Stimulated activated naive B cell treated with anti-CD40 and anti-IgM and Interleukin-4, amounts not matched to agents 10 μg/mL and 1 μg/mL and 100 μg/mL, for 72 hours (primary cell): ENCODE data around the gene FAM76A.

Source experiments
- ATAC-seq, 2 donors: fragments of 150-1000 bp; cut with Tn5 transposase; replicated peaks; 2 replicates each; pipeline ENCODE4 v1.10.0; 2021; ENCODE audit warnings: moderate library complexity in 1 of 2
- DNase-seq: peaks from one replicate; pipeline ENCODE4 v3.0.0; 2021
- H3K27ac Mint-ChIP-seq: one replicate; pipeline ENCODE4 v1.8.0; 2022; ENCODE audit warnings: mild to moderate bottlenecking, mixed read lengths
- H3K27me3 Mint-ChIP-seq, 2 donors: one replicate each; pipeline ENCODE4 v1.8.0; 2022; ENCODE audit warnings: mixed read lengths in 2 of 2
- H3K36me3 Mint-ChIP-seq, 2 donors: one replicate each; pipeline ENCODE4 v1.8.0; 2022; ENCODE audit warnings: mixed read lengths in 2 of 2, mild to moderate bottlenecking in 1 of 2
- H3K4me1 Mint-ChIP-seq, 2 donors: one replicate each; pipeline ENCODE4 v1.8.0; 2022; ENCODE audit warnings: mixed read lengths in 2 of 2, mild to moderate bottlenecking in 1 of 2
- H3K4me3 Mint-ChIP-seq, 2 donors: one replicate each; pipeline ENCODE4 v1.8.0; 2022; ENCODE audit warnings: mild to moderate bottlenecking in 2 of 2, mixed read lengths in 2 of 2, moderate library complexity in 1 of 2
- H3K9me3 Mint-ChIP-seq, 2 donors: one replicate each; pipeline ENCODE4 v1.8.0; 2022; ENCODE audit warnings: mixed read lengths in 2 of 2, mild to moderate bottlenecking in 1 of 2

FAM76A gene

DNA sequence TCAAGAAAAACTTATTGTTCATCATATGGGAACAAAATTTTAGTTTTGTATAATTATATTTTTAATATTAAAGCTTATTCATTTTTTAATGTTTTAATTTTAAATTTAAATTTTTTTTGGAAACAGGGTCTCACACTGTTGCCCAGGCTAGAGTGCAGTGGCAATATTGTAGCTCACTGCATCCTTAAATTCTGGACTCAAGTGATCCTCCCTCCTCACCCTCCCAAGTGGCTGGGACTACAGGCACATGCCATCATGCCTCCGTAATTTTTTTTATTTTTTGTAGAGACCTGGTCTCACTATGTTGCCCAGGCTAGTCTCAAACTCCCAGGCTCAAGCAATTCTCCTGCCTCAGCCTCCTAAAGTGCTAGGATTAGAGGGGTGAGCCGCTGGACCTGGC lies 20.2 kb upstream of the FAM76A start:
- DNase-seq (no peak), ATAC-seq (no peak)
- no peak overlapping the region for H3K4me3 Mint-ChIP-seq
- no peaks in the 10 kb centered on the region for H3K4me1 Mint-ChIP-seq
- H3K36me3 Mint-ChIP-seq: peaks cover 4 to 9% of the 10 kb centered on the region in 2 donors
- peaks cover 7 to 9% of the 10 kb centered on the region in 2 donors for H3K9me3 Mint-ChIP-seq
- no peak overlapping the region for H3K27ac Mint-ChIP-seq
- H3K27me3 Mint-ChIP-seq: peaks cover 0 to 5% of the 10 kb centered on the region in 2 donors

DNA sequence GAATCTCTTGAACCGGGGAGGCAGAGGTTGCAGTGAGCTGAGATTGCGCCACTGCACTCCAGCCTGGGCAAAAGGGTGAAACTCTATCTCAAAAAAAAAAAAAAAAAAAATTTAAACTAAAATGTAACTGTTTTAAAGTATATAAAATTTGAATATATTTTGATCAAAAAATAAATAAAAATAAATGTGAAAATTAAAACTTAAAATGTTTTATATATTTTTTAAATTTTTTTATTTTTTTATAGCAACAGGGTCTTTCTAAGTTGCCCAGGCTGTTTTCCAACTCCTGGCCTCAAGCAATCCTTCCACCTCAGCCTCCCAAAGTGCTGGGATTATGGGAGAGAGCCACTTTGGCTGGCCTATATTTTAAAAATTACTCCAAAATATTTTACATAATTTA lies 15.2 kb upstream of the FAM76A start:
- Mint-ChIP-seq H3K27ac (no peak overlapping the region), H3K4me1 (no peaks in the 10 kb centered on the region), H3K4me3 (no peak overlapping the region), H3K36me3 (peaks cover 0 to 3% of the 10 kb centered on the region in 2 donors), H3K9me3 (peaks cover 0 to 2% of the 10 kb centered on the region in 2 donors), H3K27me3 (peaks cover 6 to 15% of the 10 kb centered on the region in 2 donors)
- no peak for DNase-seq
- no peak for ATAC-seq

DNA sequence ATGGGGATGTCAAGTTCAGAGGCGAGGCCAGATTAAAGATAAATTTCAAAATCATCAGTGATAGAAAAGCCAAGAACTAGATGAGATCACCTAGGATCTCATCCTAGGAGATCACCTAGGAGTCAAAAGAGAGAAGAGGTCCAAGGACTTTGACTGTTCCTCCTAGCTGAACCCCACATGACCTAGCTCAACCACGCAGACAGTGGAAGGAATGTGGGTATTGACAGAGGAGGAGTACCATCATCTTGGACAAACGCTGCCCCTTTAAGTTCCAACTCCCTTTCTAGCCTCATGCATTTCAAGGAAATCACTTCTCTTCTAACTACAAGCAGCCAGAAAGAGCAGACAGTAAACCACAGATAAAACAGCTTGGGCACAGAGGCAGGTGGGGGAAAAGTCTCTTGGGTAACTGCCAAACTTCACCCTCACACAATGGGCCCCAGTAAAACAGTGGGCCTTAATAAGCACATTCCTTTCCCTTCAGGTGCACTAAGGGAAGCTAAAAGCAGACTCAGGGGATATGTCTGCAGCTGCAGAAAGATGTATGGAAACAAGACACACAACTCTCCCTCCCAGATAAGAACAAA lies 12.5 kb upstream of the FAM76A start:
- Mint-ChIP-seq H3K4me3 (no peak overlapping the region), H3K4me1 (no peaks in the 10 kb centered on the region), H3K9me3 (peaks cover 12 to 13% of the 10 kb centered on the region in 2 donors), H3K27me3 (peaks cover 20 to 24% of the 10 kb centered on the region in 2 donors), H3K36me3 (peaks cover 4% of the 10 kb centered on the region in 2 donors), H3K27ac (no peak overlapping the region)
- DNase-seq (no peak), ATAC-seq (no peak)

DNA sequence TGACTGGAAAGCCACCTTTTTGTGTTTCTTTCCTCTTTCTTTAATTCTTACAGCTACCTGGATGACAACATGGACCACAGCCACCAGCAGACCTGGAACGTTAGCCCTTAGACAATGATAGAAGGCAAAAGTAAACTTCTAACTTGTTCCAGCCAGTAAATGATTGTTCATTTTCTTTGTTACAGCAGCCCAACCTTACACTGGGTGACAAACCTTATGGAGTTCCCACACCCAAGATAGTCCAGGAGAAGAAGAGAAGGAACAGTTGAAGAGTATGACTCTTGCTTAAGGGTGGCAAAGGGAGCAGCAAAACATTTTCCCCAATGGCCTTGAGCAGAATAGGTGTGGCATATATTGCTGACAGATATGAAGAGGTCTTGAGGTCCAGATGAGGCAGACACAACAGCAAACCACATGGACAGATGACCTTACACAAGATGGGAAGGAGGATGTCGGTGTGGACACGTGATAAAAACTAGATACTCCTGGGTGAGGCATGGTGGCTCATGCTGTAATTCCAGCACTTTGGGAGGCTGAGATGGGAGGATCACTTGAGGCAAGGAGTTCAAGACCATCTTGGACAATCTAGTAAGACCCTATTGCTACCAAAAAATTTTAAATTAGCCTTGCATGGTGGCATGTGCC lies 11.8 kb upstream of the FAM76A start:
- DNase-seq (no peak), ATAC-seq (no peak)
- no peak overlapping the region for H3K27ac Mint-ChIP-seq
- no peak overlapping the region for H3K4me3 Mint-ChIP-seq
- peaks cover 20 to 24% of the 10 kb centered on the region in 2 donors for H3K27me3 Mint-ChIP-seq
- peaks cover 4% of the 10 kb centered on the region in 2 donors for H3K36me3 Mint-ChIP-seq
- H3K9me3 Mint-ChIP-seq: peaks cover 11 to 12% of the 10 kb centered on the region in 2 donors
- H3K4me1 Mint-ChIP-seq: no peaks in the 10 kb centered on the region

DNA sequence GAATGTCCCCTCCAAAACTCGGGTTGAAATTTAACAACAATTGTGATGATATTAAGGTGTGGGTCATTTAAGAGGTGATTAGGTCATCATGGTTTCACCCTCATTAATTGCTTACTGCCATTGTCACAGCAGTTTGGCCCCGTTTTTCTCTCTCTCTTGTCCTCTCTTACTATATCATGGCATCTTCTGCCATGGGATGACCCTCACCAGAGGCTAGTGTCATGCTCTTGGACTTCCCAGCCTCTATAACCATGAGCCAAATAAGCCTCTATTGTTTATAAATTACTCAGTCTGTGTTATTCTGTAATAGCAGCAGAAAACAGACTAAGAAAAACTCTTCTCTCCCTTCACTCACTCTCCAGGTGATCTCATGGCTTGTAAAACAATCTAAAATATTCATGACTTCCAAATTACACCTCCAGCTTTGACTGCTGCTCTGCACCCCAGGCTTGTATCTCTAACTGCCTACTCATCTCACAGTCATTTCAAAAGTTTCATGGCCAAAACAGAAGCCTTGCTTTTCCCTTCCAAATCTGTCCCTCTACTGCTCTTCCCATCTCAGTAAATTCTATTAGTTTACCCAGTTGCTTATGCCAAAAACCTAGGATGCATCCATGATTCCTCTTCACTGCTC lies 9.4 kb upstream of the FAM76A start:
- ATAC-seq (no peak), DNase-seq (no peak)
- H3K4me3 Mint-ChIP-seq: no peak overlapping the region
- no peak overlapping the region for H3K27ac Mint-ChIP-seq
- H3K9me3 Mint-ChIP-seq: peaks cover 11 to 12% of the 10 kb centered on the region in 2 donors
- peaks cover 4% of the 10 kb centered on the region in 2 donors for H3K36me3 Mint-ChIP-seq
- H3K27me3 Mint-ChIP-seq: peaks cover 28% of the 10 kb centered on the region in 2 donors
- H3K4me1 Mint-ChIP-seq: no peaks in the 10 kb centered on the region

DNA sequence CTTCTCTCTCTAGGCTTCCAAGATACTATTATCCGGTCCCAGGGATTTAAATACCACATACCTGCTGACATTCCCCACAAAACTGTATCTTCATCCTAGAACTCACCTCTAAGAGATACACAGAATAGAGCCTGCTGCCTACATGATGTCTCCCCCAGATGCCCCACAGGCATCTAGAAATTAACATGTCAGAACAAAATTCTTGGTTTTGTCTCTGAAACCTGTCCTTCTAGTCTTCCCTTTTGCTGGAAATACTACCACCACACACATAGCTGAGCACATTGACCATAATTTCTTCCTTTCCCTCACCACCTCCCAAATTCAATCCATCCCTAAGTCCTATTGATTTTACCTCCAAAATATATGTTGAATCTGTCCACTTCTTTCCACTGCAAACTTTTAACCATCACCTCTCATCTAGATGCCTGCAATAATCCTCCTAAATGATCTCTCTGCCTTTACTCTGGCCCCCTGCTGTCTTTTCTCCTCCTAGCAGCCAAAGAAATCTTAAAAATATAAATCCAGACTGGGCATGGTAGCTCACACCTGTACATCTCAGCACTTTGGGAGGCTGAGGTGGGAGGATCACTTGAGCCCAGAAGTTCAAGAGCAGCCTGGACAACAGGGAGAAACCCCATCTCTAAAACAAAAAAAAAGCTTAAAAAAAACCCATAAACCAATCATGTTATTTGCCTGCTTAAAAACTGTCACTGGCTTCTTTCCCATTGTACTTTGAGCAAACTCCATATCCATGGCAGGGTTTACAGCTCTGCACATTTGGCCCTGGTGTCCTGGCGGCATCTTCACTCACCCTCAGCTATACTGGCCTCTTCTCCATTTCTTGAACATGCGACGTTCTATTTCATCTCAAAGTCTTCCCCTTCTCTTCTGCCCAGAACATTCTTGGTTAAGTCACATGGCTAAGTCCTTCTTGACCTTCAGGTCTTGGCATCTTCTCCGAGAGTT lies 6.2 kb upstream of the FAM76A start:
- Mint-ChIP-seq H3K27ac (no peak overlapping the region), H3K27me3 (peaks cover 23 to 28% of the 10 kb centered on the region in 2 donors), H3K9me3 (peaks cover 11 to 12% of the 10 kb centered on the region in 2 donors), H3K4me3 (no peak overlapping the region), H3K4me1 (no peaks in the 10 kb centered on the region), H3K36me3 (peaks cover 4% of the 10 kb centered on the region in 2 donors)
- ATAC-seq (no peak), DNase-seq (no peak)

DNA sequence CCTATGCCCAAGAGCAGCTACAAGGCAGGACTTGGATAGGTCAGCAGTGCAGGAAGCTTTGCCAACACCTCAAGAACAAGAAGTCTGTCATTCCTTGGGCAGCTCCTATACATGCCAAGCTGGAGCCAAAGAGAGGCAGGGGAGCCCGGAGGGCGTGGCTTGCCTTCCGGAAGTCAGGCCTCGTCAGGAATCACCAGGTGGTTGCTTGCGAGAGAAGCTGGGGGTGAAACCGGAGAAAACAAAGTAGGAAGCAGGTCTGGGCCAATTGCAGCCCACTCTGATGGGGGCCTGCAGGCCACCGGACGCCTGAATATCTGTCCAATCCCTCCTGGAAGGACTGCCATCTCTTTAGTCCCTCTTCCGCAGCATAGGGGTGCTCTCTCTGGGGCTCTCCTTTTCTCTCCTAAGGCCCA lies 794 bp upstream of the FAM76A start:
- DNase-seq: no peak
- Mint-ChIP-seq H3K4me3 (peak overlapping the region; percentile 89 to 91), H3K27me3 (no peaks in the 10 kb centered on the region), H3K36me3 (peaks cover 5 to 8% of the 10 kb centered on the region in 2 donors), H3K4me1 (peaks cover 6 to 19% of the 10 kb centered on the region in 2 donors), H3K9me3 (no peaks in the 10 kb centered on the region), H3K27ac (peak overlapping the region; percentile 98)
- ATAC-seq: no peak

DNA sequence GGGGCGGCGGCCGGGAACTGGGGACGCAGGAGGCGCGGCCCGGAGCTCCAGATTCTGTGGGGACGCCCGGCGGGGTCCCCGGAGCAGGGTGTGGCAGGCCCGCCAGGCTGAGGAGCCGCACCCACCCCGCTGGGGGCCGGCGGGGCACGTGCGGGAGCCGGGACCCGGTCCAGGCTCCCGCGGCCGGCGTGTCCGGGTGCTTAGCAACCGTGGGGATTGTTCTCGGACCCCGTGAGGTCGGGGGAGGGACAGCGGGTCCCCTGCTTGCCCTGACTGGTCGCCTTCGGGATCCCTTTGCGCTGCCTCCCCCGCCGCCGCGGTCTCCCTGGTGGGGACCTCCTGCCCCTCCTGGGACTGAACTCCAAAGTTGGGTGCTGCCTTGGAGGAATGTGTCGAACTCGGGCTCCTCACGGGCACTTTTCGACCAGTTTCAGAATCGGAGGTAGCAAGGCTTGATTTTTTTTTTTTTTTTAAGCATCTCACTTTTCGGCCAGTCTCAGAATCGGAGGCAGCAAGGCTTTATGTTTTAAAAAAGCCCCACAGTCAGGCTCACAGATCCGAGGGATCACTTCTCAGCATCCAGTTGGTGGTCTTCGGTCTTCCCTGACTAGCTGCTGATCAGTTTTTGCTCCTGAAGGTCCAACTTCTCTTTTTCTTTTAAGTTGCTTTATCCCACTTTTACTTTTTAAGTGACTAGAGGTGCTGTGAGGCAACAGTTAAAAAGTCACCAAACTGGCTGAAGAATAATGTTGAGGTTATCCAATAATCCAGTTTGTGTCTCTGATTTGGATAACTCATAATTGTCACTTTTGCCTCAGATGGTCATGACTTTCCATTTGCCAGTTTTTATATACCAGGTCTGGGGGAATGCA lies 648 bp downstream of the FAM76A start:
- Mint-ChIP-seq H3K36me3 (peaks cover 7 to 17% of the 10 kb centered on the region in 2 donors), H3K27me3 (no peaks in the 10 kb centered on the region), H3K27ac (peak overlapping the region; percentile 87), H3K9me3 (no peaks in the 10 kb centered on the region), H3K4me3 (peak overlapping the region; percentile 89 to 91), H3K4me1 (peaks cover 6 to 19% of the 10 kb centered on the region in 2 donors)
- ATAC-seq (peak; percentile 36 to 37), DNase-seq (peak; percentile 45)

DNA sequence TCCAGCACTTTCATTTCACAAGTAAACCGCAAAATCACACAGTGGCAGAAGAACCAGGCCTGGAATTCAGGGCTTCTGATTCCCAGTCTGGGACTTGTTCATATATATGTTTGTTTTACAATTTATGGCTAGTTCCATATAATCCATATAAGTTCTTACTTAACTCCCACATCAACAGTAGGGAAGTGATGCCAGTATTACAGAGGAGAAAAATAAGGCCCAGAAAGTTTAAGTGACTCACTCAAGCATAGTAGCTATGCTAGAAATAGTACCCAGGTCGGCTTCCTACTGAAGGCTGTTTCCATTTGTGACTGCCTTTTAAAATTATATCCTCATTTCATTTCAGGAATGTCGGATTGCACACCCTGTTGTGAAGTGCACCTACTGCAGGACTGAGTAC lies 1.4 kb downstream of the FAM76A start:
- H3K4me3 Mint-ChIP-seq: peak overlapping the region; percentile 30 to 82

DNA sequence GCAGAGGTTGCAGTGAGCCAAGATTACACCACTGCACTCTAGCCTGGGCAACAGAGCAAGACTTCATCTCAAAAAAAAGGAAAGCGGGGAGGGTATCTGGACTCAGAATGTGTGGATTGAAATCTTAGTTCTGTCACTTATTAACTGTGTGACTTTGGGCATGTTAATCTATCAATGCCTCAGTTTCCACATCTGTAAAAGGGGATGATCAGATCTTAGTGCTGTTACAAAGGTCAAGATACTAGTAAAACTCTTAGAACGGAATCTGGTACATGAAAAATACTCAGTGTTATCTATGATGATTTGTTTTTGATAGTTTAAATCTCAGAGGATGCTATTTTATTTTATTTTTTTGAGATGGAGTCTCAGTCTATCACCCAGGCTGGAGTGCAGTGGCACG lies 10.5 kb downstream of the FAM76A start:
- Mint-ChIP-seq H3K4me1 (peaks cover 0 to 5% of the 10 kb centered on the region in 2 donors), H3K4me3 (no peak overlapping the region), H3K9me3 (no peaks in the 10 kb centered on the region), H3K27me3 (no peaks in the 10 kb centered on the region), H3K27ac (no peak overlapping the region), H3K36me3 (peaks cover 28 to 50% of the 10 kb centered on the region in 2 donors)
- DNase-seq: no peak
- no peak for ATAC-seq

More for the DNA sequence above, 1.4 kb downstream of the FAM76A start:
- Mint-ChIP-seq H3K9me3 (no peaks in the 10 kb centered on the region), H3K27ac (no peak overlapping the region), H3K4me1 (peaks cover 6 to 19% of the 10 kb centered on the region in 2 donors), H3K27me3 (no peaks in the 10 kb centered on the region), H3K36me3 (peaks cover 7 to 17% of the 10 kb centered on the region in 2 donors)
- ATAC-seq: no peak
- DNase-seq: no peak

DNA sequence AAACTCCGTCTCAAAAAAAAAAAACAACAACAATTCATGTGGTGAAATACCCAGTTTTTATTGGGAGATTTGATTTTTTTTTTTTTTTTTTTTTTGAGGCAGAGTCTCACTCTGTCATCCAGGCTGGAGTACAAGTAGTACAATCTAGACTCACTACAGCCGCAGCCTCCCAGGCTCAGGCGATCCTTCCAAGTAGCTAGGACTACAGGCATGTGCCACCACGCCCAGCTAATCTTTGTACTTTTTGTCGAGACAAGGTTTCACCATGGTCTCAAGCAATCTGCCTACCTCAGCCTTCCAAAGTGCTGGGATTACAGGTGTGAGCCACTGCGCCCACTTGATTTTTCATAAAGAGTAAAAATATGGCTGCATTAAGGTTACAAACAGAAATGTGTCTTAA lies 15.4 kb downstream of the FAM76A start:
- H3K27me3 Mint-ChIP-seq: no peaks in the 10 kb centered on the region
- peaks cover 42 to 53% of the 10 kb centered on the region in 2 donors for H3K36me3 Mint-ChIP-seq
- H3K4me1 Mint-ChIP-seq: no peaks in the 10 kb centered on the region
- no peak overlapping the region for H3K27ac Mint-ChIP-seq
- no peaks in the 10 kb centered on the region for H3K9me3 Mint-ChIP-seq
- no peak overlapping the region for H3K4me3 Mint-ChIP-seq
- ATAC-seq: no peak
- DNase-seq: no peak

DNA sequence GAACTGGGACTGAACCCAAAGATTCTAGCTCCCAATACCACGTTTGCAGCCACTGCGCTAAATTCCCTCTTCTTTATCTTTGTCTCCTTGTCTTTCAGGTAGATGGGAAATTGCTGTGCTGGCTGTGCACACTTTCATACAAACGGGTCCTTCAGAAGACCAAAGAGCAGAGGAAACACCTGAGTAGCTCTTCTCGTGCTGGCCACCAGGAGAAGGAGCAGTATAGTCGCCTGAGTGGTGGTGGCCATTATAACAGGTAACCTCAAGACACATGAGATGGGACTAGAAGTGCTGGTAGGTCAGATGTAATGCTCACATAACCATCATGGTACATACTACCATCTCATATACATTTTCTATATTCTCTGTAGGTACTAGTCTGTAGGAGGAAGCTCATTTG lies 18.8 kb downstream of the FAM76A start:
- H3K4me3 Mint-ChIP-seq: no peak overlapping the region
- peaks cover 37 to 43% of the 10 kb centered on the region in 2 donors for H3K36me3 Mint-ChIP-seq
- H3K4me1 Mint-ChIP-seq: no peaks in the 10 kb centered on the region
- DNase-seq (no peak), ATAC-seq (no peak)
- H3K27me3 Mint-ChIP-seq: no peaks in the 10 kb centered on the region
- no peak overlapping the region for H3K27ac Mint-ChIP-seq
- no peaks in the 10 kb centered on the region for H3K9me3 Mint-ChIP-seq

DNA sequence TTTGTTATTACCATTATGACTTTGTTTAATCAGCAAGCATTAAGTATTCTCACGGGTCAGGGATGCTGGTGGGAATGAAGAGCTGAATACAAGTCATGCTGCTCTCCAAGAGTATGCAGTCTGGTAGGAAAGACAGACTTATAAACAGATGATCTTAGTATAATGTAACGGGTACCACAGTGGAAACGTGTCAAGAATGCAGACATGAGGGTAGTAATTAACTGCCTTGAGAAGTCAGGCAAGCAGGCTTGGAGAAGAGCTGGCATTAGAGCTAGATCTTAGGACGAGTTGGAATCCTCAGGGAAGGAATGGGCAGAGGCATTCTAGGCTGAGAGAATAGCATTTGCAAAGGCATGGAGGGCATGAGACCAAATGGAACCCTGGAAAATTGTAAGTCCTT lies 19.7 kb downstream of the FAM76A start:
- Mint-ChIP-seq H3K4me1 (no peaks in the 10 kb centered on the region), H3K27me3 (no peaks in the 10 kb centered on the region), H3K27ac (no peak overlapping the region), H3K36me3 (peaks cover 38 to 46% of the 10 kb centered on the region in 2 donors), H3K9me3 (no peaks in the 10 kb centered on the region), H3K4me3 (no peak overlapping the region)
- DNase-seq (no peak), ATAC-seq (no peak)
